ENCODE data around the gene ILK. TPM values are rescaled to one million over a fixed set of nuclear protein-coding genes. Genes with fewer than 3 reads are reported as not detected.
A peak's percentile ranks its signal among the peaks of the same experiment; 100 is the strongest.

The ILK gene
- total and polyA plus RNA-seq, 2 of the 13 experiments (the other 11 are each of a cell fraction or from before 2014, with no cell fraction given): 70.3 to 108 TPM

GRCh38 chr11:6603287-6604080 lies at the start of gene ILK, which contains the start of gene RRP8 (continued):
- no peak; the same call in 1 of the 2 replicates for TF ChIP-seq ZNF362 (CRISPR knock-in tag; IDR thresholded peaks at IDR 0.05; ENCODE audit: borderline replicate concordance)
- TF ChIP-seq, protein P1, sequence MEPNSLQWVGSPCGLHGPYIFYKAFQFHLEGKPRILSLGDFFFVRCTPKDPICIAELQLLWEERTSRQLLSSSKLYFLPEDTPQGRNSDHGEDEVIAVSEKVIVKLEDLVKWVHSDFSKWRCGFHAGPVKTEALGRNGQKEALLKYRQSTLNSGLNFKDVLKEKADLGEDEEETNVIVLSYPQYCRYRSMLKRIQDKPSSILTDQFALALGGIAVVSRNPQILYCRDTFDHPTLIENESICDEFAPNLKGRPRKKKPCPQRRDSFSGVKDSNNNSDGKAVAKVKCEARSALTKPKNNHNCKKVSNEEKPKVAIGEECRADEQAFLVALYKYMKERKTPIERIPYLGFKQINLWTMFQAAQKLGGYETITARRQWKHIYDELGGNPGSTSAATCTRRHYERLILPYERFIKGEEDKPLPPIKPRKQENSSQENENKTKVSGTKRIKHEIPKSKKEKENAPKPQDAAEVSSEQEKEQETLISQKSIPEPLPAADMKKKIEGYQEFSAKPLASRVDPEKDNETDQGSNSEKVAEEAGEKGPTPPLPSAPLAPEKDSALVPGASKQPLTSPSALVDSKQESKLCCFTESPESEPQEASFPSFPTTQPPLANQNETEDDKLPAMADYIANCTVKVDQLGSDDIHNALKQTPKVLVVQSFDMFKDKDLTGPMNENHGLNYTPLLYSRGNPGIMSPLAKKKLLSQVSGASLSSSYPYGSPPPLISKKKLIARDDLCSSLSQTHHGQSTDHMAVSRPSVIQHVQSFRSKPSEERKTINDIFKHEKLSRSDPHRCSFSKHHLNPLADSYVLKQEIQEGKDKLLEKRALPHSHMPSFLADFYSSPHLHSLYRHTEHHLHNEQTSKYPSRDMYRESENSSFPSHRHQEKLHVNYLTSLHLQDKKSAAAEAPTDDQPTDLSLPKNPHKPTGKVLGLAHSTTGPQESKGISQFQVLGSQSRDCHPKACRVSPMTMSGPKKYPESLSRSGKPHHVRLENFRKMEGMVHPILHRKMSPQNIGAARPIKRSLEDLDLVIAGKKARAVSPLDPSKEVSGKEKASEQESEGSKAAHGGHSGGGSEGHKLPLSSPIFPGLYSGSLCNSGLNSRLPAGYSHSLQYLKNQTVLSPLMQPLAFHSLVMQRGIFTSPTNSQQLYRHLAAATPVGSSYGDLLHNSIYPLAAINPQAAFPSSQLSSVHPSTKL (CRISPR knock-in tag; IDR thresholded peaks at IDR 0.05): peak; percentile 66
- TF ChIP-seq ZNF547 (CRISPR knock-in tag; IDR thresholded peaks at IDR 0.05): peak; percentile 97
- TF ChIP-seq RAD21 (CRISPR knock-in tag; IDR thresholded peaks at IDR 0.05): peak; percentile 54
- TF ChIP-seq, protein P2, sequence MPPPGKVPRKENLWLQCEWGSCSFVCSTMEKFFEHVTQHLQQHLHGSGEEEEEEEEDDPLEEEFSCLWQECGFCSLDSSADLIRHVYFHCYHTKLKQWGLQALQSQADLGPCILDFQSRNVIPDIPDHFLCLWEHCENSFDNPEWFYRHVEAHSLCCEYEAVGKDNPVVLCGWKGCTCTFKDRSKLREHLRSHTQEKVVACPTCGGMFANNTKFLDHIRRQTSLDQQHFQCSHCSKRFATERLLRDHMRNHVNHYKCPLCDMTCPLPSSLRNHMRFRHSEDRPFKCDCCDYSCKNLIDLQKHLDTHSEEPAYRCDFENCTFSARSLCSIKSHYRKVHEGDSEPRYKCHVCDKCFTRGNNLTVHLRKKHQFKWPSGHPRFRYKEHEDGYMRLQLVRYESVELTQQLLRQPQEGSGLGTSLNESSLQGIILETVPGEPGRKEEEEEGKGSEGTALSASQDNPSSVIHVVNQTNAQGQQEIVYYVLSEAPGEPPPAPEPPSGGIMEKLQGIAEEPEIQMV (CRISPR knock-in tag; IDR thresholded peaks at IDR 0.05; ENCODE audit: low read depth): no peak
- no peak for TF ChIP-seq MAF1 (CRISPR knock-in tag; IDR thresholded peaks at IDR 0.05; ENCODE audit: borderline replicate concordance)
- peak; percentile 84 for TF ChIP-seq ZSCAN31 (CRISPR knock-in tag; IDR thresholded peaks at IDR 0.05; ENCODE audit: low read depth)
- TF ChIP-seq RBM39 (IDR thresholded peaks at IDR 0.05; ENCODE audit: low read depth, low read length, poor library complexity, severe bottlenecking): peak; percentile 73
- TF ChIP-seq JARID2 (CRISPR knock-in tag; IDR thresholded peaks at IDR 0.05; ENCODE audit: insufficient replicate concordance): no peak
- TF ChIP-seq FOXO4 (CRISPR knock-in tag; conservative IDR thresholded peaks at IDR 0.05): no peak; the same call in 1 of the 2 replicates
- TF ChIP-seq, protein P3, sequence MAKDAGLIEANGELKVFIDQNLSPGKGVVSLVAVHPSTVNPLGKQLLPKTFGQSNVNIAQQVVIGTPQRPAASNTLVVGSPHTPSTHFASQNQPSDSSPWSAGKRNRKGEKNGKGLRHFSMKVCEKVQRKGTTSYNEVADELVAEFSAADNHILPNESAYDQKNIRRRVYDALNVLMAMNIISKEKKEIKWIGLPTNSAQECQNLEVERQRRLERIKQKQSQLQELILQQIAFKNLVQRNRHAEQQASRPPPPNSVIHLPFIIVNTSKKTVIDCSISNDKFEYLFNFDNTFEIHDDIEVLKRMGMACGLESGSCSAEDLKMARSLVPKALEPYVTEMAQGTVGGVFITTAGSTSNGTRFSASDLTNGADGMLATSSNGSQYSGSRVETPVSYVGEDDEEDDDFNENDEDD (CRISPR knock-in tag; IDR thresholded peaks at IDR 0.05; ENCODE audit: borderline replicate concordance): peak; percentile 88; the same call in 1 of the 2 replicates
- TF ChIP-seq RBFOX2 (IDR thresholded peaks at IDR 0.05; ENCODE audit: low read depth, low read length): peak; percentile 88
- no peak for TF ChIP-seq KLF9 (CRISPR knock-in tag; IDR thresholded peaks at IDR 0.05; ENCODE audit: low read depth)
- TF ChIP-seq, protein P4, sequence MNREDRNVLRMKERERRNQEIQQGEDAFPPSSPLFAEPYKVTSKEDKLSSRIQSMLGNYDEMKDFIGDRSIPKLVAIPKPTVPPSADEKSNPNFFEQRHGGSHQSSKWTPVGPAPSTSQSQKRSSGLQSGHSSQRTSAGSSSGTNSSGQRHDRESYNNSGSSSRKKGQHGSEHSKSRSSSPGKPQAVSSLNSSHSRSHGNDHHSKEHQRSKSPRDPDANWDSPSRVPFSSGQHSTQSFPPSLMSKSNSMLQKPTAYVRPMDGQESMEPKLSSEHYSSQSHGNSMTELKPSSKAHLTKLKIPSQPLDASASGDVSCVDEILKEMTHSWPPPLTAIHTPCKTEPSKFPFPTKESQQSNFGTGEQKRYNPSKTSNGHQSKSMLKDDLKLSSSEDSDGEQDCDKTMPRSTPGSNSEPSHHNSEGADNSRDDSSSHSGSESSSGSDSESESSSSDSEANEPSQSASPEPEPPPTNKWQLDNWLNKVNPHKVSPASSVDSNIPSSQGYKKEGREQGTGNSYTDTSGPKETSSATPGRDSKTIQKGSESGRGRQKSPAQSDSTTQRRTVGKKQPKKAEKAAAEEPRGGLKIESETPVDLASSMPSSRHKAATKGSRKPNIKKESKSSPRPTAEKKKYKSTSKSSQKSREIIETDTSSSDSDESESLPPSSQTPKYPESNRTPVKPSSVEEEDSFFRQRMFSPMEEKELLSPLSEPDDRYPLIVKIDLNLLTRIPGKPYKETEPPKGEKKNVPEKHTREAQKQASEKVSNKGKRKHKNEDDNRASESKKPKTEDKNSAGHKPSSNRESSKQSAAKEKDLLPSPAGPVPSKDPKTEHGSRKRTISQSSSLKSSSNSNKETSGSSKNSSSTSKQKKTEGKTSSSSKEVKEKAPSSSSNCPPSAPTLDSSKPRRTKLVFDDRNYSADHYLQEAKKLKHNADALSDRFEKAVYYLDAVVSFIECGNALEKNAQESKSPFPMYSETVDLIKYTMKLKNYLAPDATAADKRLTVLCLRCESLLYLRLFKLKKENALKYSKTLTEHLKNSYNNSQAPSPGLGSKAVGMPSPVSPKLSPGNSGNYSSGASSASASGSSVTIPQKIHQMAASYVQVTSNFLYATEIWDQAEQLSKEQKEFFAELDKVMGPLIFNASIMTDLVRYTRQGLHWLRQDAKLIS (CRISPR knock-in tag; IDR thresholded peaks at IDR 0.05): peak; percentile 61; the same call in 1 of the 2 replicates
